Brain microvascular endothelial cell (primary cell): ENCODE data around the gene AURKA.

Experiments
- DNase-seq: peaks from one replicate; pipeline ENCODE4 v3.0.0-alpha.2; 2020
- H3K27ac ChIP-seq: fragments of 250-450 bp; sonication (Bioruptor Pico); 2 replicates; pipeline ENCODE4 v1.5.1; 2020; ENCODE audit warnings: mild to moderate bottlenecking, moderate library complexity
- H3K27me3 ChIP-seq: fragments of 250-450 bp; sonication (Bioruptor Pico); replicated peaks from 2 replicates; pipeline ENCODE4 v1.5.1; 2020; ENCODE audit warnings: mild to moderate bottlenecking
- H3K36me3 ChIP-seq: fragments of 250-450 bp; sonication (Bioruptor Pico); replicated peaks from 2 replicates; pipeline ENCODE4 v1.5.1; 2020; ENCODE audit warnings: mild to moderate bottlenecking
- H3K4me3 ChIP-seq: 2 replicates; pipeline ENCODE4 v1.5.1; 2011; ENCODE audit warnings: low read depth, mild to moderate bottlenecking, control low read depth, low read length, moderate library complexity
- in situ Hi-C: cut with HindIII; loops from 2 replicates; pipeline ENCODE4 v1.10.0; 2017; ENCODE audit warnings: low sequenced_read_pairs, low pct_ligation_motif_present
- TF ChIP-seq, protein P1 (sequence below): IDR thresholded peaks from 2 replicates; pipeline ENCODE4 v1.5.1; 2011; ENCODE audit warnings: low read depth, mild to moderate bottlenecking, moderate library complexity, low read length, control low read depth, inconsistent platforms; ENCODE audit errors: missing control alignments

AURKA gene

DNA sequence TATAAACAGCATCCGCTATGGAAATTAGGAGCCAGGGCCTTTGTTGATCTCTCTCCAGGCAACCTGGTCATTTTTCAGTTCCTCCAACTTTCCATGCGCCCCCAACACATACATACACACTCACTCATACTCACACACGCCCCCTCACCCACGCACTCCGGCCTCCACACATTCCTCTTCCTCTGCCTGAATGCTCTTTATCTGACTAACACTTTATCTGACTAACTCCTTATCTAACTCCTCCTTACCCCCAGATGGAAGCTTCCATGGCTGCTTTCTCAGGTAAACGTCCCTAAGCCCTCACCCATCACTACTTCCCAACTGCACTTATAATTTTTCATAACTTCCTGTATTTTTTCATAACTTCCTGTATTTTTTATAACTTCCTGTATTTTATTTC, 37.5 kb upstream of the AURKA start:
- DNase-seq = peak; percentile 90

DNA sequence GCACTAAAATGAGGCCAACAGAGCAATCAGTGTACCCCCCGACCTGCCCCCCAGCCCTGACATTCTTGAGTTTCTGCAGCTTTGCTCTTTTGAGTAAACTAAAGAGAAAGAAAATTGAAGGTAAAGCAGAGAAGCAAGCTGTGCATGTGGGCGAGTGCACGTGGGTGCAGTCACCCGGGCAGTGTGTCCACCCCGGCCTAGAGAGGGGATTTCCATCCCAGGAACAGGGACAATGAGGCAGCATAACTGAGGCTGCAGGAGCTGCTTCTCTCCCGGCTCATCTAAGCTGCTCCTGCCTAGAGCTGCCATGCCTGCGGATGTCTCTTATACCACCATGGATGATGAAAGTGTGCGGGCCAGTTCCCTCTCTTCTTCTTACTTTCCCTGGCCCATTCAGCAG, 36.9 kb upstream of the AURKA start:
- H3K27me3 ChIP-seq = no peaks in the 10 kb centered on the region
- H3K27ac ChIP-seq = peak overlapping the region; percentile 74
- in situ Hi-C loops = no loop called here
- no peak overlapping the region for H3K4me3 ChIP-seq
- DNase-seq = no peak
- TF ChIP-seq, protein P1, sequence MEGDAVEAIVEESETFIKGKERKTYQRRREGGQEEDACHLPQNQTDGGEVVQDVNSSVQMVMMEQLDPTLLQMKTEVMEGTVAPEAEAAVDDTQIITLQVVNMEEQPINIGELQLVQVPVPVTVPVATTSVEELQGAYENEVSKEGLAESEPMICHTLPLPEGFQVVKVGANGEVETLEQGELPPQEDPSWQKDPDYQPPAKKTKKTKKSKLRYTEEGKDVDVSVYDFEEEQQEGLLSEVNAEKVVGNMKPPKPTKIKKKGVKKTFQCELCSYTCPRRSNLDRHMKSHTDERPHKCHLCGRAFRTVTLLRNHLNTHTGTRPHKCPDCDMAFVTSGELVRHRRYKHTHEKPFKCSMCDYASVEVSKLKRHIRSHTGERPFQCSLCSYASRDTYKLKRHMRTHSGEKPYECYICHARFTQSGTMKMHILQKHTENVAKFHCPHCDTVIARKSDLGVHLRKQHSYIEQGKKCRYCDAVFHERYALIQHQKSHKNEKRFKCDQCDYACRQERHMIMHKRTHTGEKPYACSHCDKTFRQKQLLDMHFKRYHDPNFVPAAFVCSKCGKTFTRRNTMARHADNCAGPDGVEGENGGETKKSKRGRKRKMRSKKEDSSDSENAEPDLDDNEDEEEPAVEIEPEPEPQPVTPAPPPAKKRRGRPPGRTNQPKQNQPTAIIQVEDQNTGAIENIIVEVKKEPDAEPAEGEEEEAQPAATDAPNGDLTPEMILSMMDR = no peak
- no peaks in the 10 kb centered on the region for H3K36me3 ChIP-seq

More for the DNA sequence above, 37.5 kb upstream of the AURKA start:
- Histone ChIP-seq H3K36me3 (no peaks in the 10 kb centered on the region), H3K27me3 (no peaks in the 10 kb centered on the region), H3K27ac (peak overlapping the region; percentile 74), H3K4me3 (no peak overlapping the region)
- TF ChIP-seq, protein P1 = no peak
- in situ Hi-C loops = no loop called here

DNA sequence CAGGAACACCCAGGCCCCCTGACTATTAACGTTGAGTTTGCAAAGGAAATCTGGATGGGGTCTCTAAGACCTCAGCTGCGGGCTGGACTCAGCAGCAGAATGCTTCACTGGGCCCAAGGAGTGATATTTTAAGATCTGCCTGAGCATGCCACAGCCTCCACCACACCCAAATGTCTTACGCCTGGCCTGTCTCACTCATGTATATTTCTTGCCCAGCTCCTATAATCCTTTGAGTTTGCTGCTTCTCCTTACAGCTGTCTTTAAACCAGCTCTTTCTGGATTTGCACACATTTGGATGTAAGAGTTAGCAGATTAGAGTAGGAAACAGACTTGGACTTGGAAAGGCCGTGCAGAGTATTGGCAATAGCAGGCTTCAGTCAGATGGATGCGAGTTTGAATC, 36.4 kb upstream of the AURKA start:
- H3K36me3 ChIP-seq = no peaks in the 10 kb centered on the region
- TF ChIP-seq, protein P1 = no peak
- H3K27me3 ChIP-seq = no peaks in the 10 kb centered on the region
- no peak for DNase-seq
- in situ Hi-C loops = no loop called here
- no peak overlapping the region for H3K27ac ChIP-seq
- H3K4me3 ChIP-seq = no peak overlapping the region

DNA sequence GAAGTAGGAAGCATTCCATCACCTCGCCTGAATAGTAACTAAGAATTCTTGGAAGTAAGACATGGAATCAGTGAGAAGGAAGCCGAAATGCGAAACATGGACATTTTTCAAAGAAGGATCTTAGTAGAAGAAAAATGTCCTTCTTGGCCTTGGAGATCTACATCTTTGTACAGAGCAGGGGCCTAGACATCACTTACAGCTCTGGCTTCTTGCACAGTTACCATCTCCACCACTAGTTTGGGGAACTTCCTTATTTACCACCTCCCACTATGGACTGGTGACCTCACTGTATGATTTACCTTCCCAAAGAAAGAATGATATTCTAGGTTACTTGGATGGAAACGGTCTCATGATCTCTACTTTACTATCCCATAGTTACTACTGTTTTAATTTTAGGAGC, 35.8 kb upstream of the AURKA start:
- no peaks in the 10 kb centered on the region for H3K36me3 ChIP-seq
- H3K4me3 ChIP-seq = no peak overlapping the region
- no peak for DNase-seq
- in situ Hi-C loops = no loop called here
- no peaks in the 10 kb centered on the region for H3K27me3 ChIP-seq
- no peak overlapping the region for H3K27ac ChIP-seq
- TF ChIP-seq, protein P1 = no peak

DNA sequence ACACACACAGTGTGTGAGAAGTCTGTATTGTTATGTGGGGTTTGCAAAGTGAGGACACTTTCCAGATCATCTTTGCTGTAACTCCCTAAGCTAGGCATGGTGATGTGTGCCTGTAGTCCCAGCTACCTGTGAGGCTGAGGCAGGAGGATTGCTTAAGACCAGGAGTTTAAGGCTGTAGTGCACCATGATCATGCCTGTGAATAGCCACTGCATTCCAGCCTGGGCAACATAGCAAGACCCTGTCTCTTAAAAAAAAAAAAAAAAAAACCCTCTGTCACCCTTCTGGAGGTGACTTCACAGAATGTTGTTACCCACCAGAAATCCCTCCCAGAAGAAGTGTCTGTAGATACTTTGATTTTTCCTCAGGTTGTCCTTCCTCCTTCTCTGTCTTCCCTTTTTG, 34.9 kb upstream of the AURKA start:
- no peak overlapping the region for H3K27ac ChIP-seq
- DNase-seq = no peak
- H3K4me3 ChIP-seq = no peak overlapping the region
- in situ Hi-C loops = no loop called here
- H3K36me3 ChIP-seq = no peaks in the 10 kb centered on the region
- H3K27me3 ChIP-seq = no peaks in the 10 kb centered on the region
- TF ChIP-seq, protein P1 = no peak

DNA sequence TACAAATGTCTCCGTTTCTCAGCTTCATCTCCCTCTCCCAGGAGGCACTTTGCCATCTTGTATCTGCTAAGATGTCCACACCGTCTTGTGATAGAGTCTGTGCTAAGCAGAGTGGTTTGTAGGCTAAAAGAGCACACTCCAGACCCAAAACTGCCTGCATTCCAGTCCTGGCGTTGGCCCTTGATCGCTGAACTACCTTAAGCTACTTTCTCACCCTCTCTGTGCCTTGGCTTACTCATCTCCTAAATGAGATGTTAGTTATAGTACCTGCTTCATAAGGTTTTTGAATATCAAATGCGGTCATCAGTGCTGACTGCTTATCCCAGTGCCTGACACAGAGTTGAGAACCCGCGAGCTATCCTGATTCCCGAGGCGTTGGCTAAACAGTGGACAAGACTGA, 34.0 kb upstream of the AURKA start:
- Histone ChIP-seq H3K27me3 (no peaks in the 10 kb centered on the region), H3K27ac (no peak overlapping the region), H3K36me3 (no peaks in the 10 kb centered on the region), H3K4me3 (no peak overlapping the region)
- no peak for DNase-seq
- TF ChIP-seq, protein P1 = no peak
- in situ Hi-C loops = no loop called here
